GM19239 (cell line): Measurements from ENCODE around the gene FAM219A.
"Not testable (repeated sequence)": the region's sequence is repeated elsewhere in the genome, so short reads cannot be mapped to it uniquely, and the experiment has no call there.

Source experiments
- DNase-seq: peaks from one replicate; pipeline ENCODE4 v3.0.0; 2011; ENCODE audit warnings: low spot score; ENCODE audit not compliant: insufficient read length
- FAIRE-seq: peaks from 2 replicates; lab custom pipeline; 2011; peaks lifted over from hg19 to GRCh38; lab: Jason Lieb, UNC

The FAM219A gene

DNA sequence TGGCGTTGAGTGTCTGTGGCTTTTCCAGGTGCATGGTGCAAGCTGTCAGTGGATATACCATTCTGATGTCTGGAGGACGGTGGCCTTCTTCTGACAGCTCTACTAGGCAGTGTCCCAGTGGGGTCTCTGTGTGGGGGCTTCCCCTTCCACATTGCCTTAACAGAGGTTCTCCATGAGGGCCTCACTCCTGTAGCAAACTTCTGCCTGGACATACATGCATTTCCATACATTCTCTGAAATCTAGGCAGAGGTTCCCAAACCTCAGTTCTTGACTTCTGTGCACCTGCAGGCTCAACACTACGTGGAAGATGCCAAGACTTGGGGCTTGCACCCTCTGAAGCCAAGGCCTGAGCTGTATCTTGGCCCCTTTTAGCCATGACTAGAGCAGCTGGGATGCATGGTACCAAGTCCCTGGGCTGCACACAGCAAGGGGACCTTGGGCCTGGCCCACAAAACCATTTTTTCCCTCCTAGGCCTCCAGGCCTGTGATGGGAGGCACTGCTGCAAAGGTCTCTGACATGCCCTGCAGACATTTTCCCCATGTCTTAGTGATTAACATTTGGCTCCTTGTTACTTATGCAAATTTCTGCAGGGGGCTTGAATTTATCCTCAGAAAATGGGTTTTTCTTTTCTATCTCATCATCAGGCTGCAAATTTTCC is 90.5 kb downstream of the FAM219A start:
- DNase-seq, FAIRE-seq: not testable (repeated sequence)

DNA sequence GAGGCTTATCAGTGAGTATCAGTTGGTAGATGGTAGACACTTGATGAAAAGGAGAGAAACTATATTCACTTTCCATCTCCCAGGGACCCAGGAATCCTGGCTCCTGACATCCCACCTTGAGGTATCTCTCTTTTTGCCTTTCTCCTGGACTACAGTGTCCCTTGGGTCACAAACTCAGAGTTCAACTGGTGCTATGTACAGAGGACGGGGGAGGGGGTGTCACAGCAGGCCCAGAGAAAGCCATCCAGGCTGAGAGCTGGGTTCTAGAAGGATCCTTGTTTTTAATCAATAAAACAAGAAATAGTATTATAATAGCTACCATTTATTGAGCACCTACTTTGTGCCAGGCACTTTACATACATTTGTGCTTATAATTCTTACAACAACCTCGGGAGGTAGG is 92.0 kb downstream of the FAM219A start:
- FAIRE-seq (no peak), DNase-seq (no peak)

DNA sequence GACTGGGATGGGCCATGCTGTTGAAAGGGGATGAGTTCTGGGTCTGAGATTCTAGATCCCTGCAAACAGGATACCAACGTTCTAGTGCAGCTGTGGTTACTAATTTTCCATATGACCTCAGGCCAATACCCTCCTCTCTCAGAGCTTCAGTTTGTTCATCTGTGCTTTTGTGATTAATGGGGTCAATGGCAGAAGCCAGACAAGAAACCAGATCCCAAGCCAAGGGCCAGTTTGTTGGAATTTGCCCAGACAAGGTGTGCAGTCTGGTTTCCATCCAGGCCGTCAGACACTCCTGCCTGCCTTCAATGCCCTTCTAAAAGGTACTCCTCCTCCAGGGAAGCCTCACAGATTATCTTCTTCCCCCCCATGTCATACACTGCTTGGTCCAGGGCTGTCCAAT is 93.1 kb downstream of the FAM219A start:
- FAIRE-seq, result no peak
- no peak for DNase-seq

DNA sequence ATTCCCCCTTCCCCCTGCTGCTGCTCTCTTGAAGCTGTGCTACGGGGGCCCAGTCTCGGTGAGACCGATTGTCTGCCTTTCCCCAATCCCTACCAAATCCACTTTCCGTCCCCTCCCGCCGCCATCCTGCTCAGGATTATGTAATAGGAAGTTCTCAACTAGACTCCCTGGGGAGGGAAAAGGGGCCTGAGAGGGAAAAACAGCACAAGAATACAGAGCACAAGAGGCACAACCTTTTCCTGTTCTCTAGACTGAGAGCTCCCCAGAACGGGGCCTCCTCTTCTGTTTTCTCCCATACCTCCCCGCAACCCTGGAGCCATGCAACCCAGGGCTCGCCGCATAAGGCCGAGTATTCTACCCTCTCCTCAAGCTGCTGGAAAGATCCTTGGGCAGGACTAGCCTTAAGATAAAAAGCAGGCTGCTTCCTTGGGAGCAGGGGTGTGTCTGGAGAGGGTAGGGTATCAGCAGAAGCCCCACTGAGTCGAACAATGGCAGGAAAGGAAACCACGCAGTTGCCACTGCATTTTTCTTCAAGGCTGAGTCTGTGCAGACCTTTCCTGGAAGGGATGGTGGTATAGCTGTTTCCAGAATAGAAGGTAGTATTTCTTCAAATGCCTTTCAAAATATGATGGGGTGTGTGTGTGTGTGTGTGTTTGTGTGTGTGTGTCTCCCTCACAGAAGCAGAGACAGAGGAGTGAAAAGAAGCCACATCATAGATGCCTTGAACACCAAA is 94.6 kb downstream of the FAM219A start:
- no peak for FAIRE-seq
- DNase-seq, result no peak

DNA sequence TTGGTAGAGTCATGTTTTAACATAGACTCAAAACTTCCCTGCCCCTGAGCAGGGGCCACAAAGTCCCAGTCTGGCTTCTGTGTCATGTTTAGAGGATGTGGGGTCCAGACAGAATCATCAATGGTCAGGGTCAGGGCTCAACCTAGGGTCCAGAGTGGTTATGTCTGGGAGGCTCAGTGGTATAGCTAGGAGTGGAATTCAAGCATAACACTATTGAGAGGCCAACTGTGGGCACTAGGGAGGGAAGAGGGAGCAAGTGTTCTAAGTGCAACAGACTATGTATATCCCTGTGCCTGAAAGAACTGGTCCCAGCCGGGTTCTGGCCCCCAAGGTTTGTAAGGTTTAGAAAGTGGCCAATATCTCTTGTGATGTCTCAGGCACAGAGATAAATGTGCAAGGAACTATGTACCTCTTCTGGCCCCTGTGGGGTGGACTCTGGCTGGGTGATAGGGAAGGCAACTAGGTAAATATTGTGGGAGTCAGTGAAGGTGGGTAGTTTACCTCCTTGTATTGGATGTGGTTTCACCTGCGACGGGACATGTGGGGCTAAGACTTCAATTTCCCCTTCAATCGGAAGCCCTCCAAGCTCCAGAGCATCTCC is 95.7 kb downstream of the FAM219A start:
- FAIRE-seq, result no peak

DNA sequence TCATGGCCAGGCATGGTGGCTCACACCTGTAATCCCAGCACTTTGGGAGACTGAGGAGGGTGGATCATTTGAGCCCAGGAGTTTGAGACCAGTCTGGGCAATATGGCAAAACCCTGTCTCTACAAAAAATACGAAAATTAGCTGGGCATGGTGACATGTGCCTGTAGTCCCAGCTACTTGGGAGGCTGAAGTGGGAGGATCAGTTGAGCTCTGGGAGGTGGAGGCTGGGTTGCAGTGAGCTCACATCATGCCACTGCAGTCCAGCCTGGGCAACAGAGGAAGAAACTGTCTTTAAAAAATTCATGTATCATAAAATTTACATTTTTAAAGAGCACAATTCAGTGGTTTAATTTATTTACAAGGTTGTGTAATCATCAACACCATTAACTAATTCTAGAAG is 105.4 kb downstream of the FAM219A start:
- DNase-seq, FAIRE-seq: not testable (repeated sequence)

More for the DNA sequence above, 95.7 kb downstream of the FAM219A start:
- DNase-seq, result no peak

DNA sequence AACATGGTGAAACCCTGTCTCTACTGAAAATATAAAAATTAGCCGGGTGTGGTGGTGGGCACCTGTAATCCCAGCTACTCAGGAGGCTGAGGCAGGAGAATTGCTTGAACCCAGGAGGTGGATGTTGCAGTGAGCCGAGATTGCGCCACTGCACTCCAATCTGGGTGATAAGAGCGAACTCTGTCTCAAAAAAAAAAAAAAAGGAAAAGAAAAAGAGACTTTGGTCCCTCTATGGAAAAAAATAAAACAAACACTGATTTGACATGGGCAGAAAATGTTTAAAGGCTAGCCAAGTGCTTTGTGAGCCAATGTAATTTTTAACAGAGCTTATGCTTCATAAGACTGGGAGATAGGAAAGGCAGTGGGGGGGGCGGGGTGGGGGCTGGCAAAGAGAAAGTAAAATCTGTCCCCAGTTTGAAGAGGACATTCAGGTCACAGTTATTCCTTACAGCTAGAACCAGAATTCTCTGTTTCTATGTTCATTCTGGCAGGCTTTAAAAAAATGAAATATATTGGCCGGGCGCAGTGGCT is 106.2 kb downstream of the FAM219A start:
- not testable (repeated sequence) for DNase-seq, FAIRE-seq

DNA sequence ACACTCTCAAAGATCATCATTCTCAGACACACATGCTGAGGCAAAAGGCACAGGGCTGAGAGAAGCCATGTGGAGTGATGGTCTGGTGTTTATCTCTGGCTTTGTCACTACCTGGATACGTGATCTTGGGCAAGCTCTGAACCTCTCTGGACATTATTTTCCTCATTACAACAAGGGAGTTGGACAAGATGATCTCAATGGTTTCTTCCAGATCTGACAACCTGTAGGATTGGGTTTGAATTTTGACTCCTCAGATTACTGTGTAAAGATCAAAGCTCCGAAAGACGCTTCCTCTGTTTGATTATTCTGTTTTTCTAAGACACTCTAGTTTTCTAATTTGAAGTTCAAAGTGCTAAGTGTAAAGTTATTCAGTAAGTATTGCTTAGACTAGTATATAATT is 109.0 kb downstream of the FAM219A start:
- no peak for FAIRE-seq

More for the DNA sequence above, 109.0 kb downstream of the FAM219A start:
- DNase-seq, result no peak
